Ascending aorta (tissue), 2 donors: ENCODE measurements around the gene ITIH6. TPM values are rescaled to one million over a fixed set of nuclear protein-coding genes. Genes with fewer than 3 reads are reported as not detected.
"Not testable (repeated sequence)": the region's sequence is repeated elsewhere in the genome, so short reads cannot be mapped to it uniquely, and the experiment has no call there.

Source experiments
- DNase-seq, 2 donors: peaks; one replicate each; pipeline ENCODE4 v3.0.0-alpha.2; 2019; ENCODE audit warnings: low spot score in 2 of 2
- H3K27ac ChIP-seq, 2 donors: fragments of 200-600 bp; sonication (generic); one replicate each; pipeline ENCODE4 v1.5.1; 2016 to 2017; ENCODE audit warnings: mild to moderate bottlenecking in 1 of 2
- H3K27me3 ChIP-seq: fragments of 200-600 bp; sonication (generic); one replicate; pipeline ENCODE4 v1.5.1; 2017
- H3K36me3 ChIP-seq, 2 donors: fragments of 200-600 bp; sonication (generic); one replicate each; pipeline ENCODE4 v1.5.1; 2016
- H3K4me1 ChIP-seq, 2 donors: fragments of 200-600 bp; sonication (generic); one replicate each; pipeline ENCODE4 v1.5.1; 2016 to 2017; ENCODE audit warnings: mild to moderate bottlenecking in 1 of 2
- H3K4me3 ChIP-seq, 2 donors: fragments of 200-600 bp; sonication (generic); one replicate each; pipeline ENCODE4 v1.5.1; 2016 to 2017; ENCODE audit warnings: mild to moderate bottlenecking in 1 of 2
- H3K9me3 ChIP-seq, 2 donors: fragments of 200-600 bp; sonication (generic); one replicate each; pipeline ENCODE4 v1.5.1; 2016
- CTCF ChIP-seq, 3 experiments: fragments of 200-600 bp in 2 of 3; fragments of 450-650 bp in 1 of 3; sonication (generic) in 2 of 3; IDR thresholded peaks; one replicate each; pipeline ENCODE4 v1.5.1; 2016 to 2019; ENCODE audit warnings: antibody characterized with exemption in 3 of 3, mild to moderate bottlenecking in 1 of 3, moderate library complexity in 1 of 3
- intact Hi-C: fragments of 100-400 bp; cut with DNase I; formaldehyde crosslinking; loops from one replicate; pipeline ENCODE4 v1.15.1; 2023
- total RNA-seq: library from RNA; depleted of rRNA; stranded (reverse); fragments of >200 nt; gene quantifications from one replicate; pipeline ENCODE4 v1.1.0, GENCODE V29; 2016

Gene ITIH6
- total RNA-seq, 1 donor from 2014 or later, result not detected

- DNase-seq, result no peak
- H3K4me3 ChIP-seq, result no peak overlapping the region
- intact Hi-C loops, result no loop called here
- H3K36me3 ChIP-seq, result no peaks in the 10 kb centered on the region
- no peak overlapping the region for H3K27ac ChIP-seq
- H3K4me1 ChIP-seq, result no peaks in the 10 kb centered on the region
- TF ChIP-seq CTCF (IDR thresholded peaks at IDR 0.05), result no peak
- H3K9me3 ChIP-seq, result no peaks in the 10 kb centered on the region
- no peaks in the 10 kb centered on the region for H3K27me3 ChIP-seq
These were observed 991 bp upstream of the ITIH6 start for GRCh38 chrX:54799046-54799445.

- no peaks in the 10 kb centered on the region for H3K9me3 ChIP-seq
- no peak for DNase-seq
- H3K4me3 ChIP-seq, result no peak overlapping the region
- no peaks in the 10 kb centered on the region for H3K4me1 ChIP-seq
- no peaks in the 10 kb centered on the region for H3K27me3 ChIP-seq
- TF ChIP-seq CTCF (IDR thresholded peaks at IDR 0.05), result no peak
- H3K36me3 ChIP-seq, result no peaks in the 10 kb centered on the region
- intact Hi-C loops, result no loop called here
- no peak overlapping the region for H3K27ac ChIP-seq
These were observed 3.3 kb downstream of the ITIH6 start for GRCh38 chrX:54794795-54795194.

- Histone ChIP-seq H3K27me3 (no peaks in the 10 kb centered on the region), H3K4me1 (no peaks in the 10 kb centered on the region), H3K4me3 (no peak overlapping the region), H3K36me3 (no peaks in the 10 kb centered on the region), H3K9me3 (no peaks in the 10 kb centered on the region), H3K27ac (no peak overlapping the region)
- DNase-seq, result no peak
- intact Hi-C loops, result no loop called here
- TF ChIP-seq CTCF (IDR thresholded peaks at IDR 0.05), result no peak
These were observed 4.0 kb downstream of the ITIH6 start for GRCh38 chrX:54794028-54794427.

GRCh38 chrX:54789405-54789804 is 8.7 kb downstream of the ITIH6 start:
- not testable (repeated sequence) for H3K27ac ChIP-seq, H3K36me3 ChIP-seq, H3K4me1 ChIP-seq

GRCh38 chrX:54788446-54788845 is 9.6 kb downstream of the ITIH6 start:
- no peak for TF ChIP-seq CTCF (IDR thresholded peaks at IDR 0.05)
- H3K27me3 ChIP-seq, result no peaks in the 10 kb centered on the region
- H3K4me3 ChIP-seq, result no peak overlapping the region
- H3K4me1 ChIP-seq, result no peaks in the 10 kb centered on the region
- no peak overlapping the region for H3K27ac ChIP-seq
- no peak for DNase-seq
- H3K36me3 ChIP-seq, result no peaks in the 10 kb centered on the region
- no peaks in the 10 kb centered on the region for H3K9me3 ChIP-seq
- intact Hi-C loops, result no loop called here

More at GRCh38 chrX:54789405-54789804, 8.7 kb downstream of the ITIH6 start:
- H3K27me3 ChIP-seq, DNase-seq, intact Hi-C loops, H3K4me3 ChIP-seq, H3K9me3 ChIP-seq: not testable (repeated sequence)

GRCh38 chrX:54786967-54787366 is 11.1 kb downstream of the ITIH6 start:
- no peaks in the 10 kb centered on the region for H3K9me3 ChIP-seq
- TF ChIP-seq CTCF (IDR thresholded peaks at IDR 0.05), result no peak

More at GRCh38 chrX:54786967-54787366, 11.1 kb downstream of the ITIH6 start:
- no peak for DNase-seq
- H3K4me3 ChIP-seq, result no peak overlapping the region
- no peaks in the 10 kb centered on the region for H3K36me3 ChIP-seq
- intact Hi-C loops, result no loop called here
- H3K4me1 ChIP-seq, result no peaks in the 10 kb centered on the region
- no peaks in the 10 kb centered on the region for H3K27me3 ChIP-seq
- H3K27ac ChIP-seq, result no peak overlapping the region
